Neural progenitor cell (in vitro differentiated cells): Measurements from ENCODE around the gene PDCD11. TPM values are rescaled to one million over a fixed set of nuclear protein-coding genes. Genes with fewer than 3 reads are reported as not detected.
A peak's percentile ranks its signal among the peaks of the same experiment; 100 is the strongest.

Source experiments
- DNase-seq: peaks from one replicate; pipeline ENCODE4 v3.0.0-alpha.2; 2016; ENCODE audit warnings: low spot score
- H2AFZ ChIP-seq: fragments of 200-600 bp; sonication (generic); replicated peaks from 2 replicates; pipeline ENCODE4 v1.6.1; 2016; ENCODE audit warnings: antibody characterized with exemption
- H3F3A ChIP-seq: fragments of 200-600 bp; sonication (generic); 2 replicates; pipeline ENCODE4 v1.6.1; 2016; ENCODE audit warnings: antibody characterized with exemption, low read depth
- H3K27ac ChIP-seq: fragments of 200-600 bp; sonication (generic); 2 replicates; pipeline ENCODE4 v1.5.1; 2016; ENCODE audit warnings: mild to moderate bottlenecking
- H3K27me3 ChIP-seq: fragments of 200-600 bp; sonication (generic); 2 replicates; pipeline ENCODE4 v1.6.1; 2016; ENCODE audit warnings: mild to moderate bottlenecking, moderate library complexity
- H3K36me3 ChIP-seq: fragments of 200-600 bp; sonication (generic); 2 replicates; pipeline ENCODE4 v1.5.1; 2016
- H3K4me1 ChIP-seq: fragments of 200-600 bp; sonication (generic); 2 replicates; pipeline ENCODE4 v1.6.1; 2016; ENCODE audit warnings: mixed run types
- H3K4me2 ChIP-seq: fragments of 200-600 bp; sonication (generic); 2 replicates; pipeline ENCODE4 v1.6.1; 2016
- H3K4me3 ChIP-seq: fragments of 200-600 bp; sonication (generic); 2 replicates; pipeline ENCODE4 v1.5.1; 2016
- H3K79me2 ChIP-seq: fragments of 200-600 bp; sonication (generic); 2 replicates; pipeline ENCODE4 v1.6.1; 2016; ENCODE audit warnings: low read depth
- H3K9ac ChIP-seq: fragments of 200-600 bp; sonication (generic); 2 replicates; pipeline ENCODE4 v1.6.1; 2016
- H3K9me3 ChIP-seq: fragments of 200-600 bp; sonication (generic); 2 replicates; pipeline ENCODE4 v1.5.1; 2016; ENCODE audit warnings: low read depth
- H4K20me1 ChIP-seq: fragments of 200-600 bp; sonication (generic); 2 replicates; pipeline ENCODE4 v1.6.1; 2016; ENCODE audit warnings: low read depth
- H3K27ac Mint-ChIP-seq: 3 replicates; pipeline ENCODE4 v1.8.0; 2021; ENCODE audit warnings: mixed read lengths
- H3K27me3 Mint-ChIP-seq: 2 replicates; pipeline ENCODE4 v1.8.0; 2022; ENCODE audit warnings: low read depth, mild to moderate bottlenecking, inconsistent platforms, moderate library complexity, mixed read lengths; ENCODE audit not compliant: insufficient read depth
- H3K36me3 Mint-ChIP-seq: 3 replicates; pipeline ENCODE4 v1.8.0; 2021; ENCODE audit warnings: mixed read lengths
- H3K4me1 Mint-ChIP-seq: 3 replicates; pipeline ENCODE4 v1.8.0; 2021; ENCODE audit warnings: mixed read lengths
- H3K4me3 Mint-ChIP-seq: 3 replicates; pipeline ENCODE4 v1.8.0; 2021; ENCODE audit warnings: mild to moderate bottlenecking, moderate library complexity, mixed read lengths
- H3K9me3 Mint-ChIP-seq: 3 replicates; pipeline ENCODE4 v1.8.0; 2020; ENCODE audit warnings: mixed read lengths
- EZH2 ChIP-seq: fragments of 200-600 bp; sonication (generic); IDR thresholded peaks from 2 replicates; pipeline ENCODE4 v1.6.1; 2017; ENCODE audit warnings: antibody characterized with exemption, mild to moderate bottlenecking, moderate library complexity
- EZH2phosphoT487 ChIP-seq: fragments of 200-600 bp; sonication (generic); IDR thresholded peaks from 2 replicates; pipeline ENCODE4 v1.6.1; 2017; ENCODE audit warnings: antibody characterized with exemption
- total RNA-seq: library from RNA; depleted of rRNA; stranded (reverse); fragments of >200 nt; gene quantifications from 2 replicates; pipeline ENCODE4 v1.2.3, GENCODE V29; 2015; ENCODE audit warnings: low replicate concordance
- TF ChIP-seq, protein P1 (sequence below): fragments of 200-600 bp; sonication (generic); IDR thresholded peaks from 2 replicates; pipeline ENCODE4 v1.5.1; 2017; ENCODE audit warnings: antibody characterized with exemption, mild to moderate bottlenecking

The PDCD11 gene
- total RNA-seq, 1 donor from 2014 or later = 42.8 TPM

DNA sequence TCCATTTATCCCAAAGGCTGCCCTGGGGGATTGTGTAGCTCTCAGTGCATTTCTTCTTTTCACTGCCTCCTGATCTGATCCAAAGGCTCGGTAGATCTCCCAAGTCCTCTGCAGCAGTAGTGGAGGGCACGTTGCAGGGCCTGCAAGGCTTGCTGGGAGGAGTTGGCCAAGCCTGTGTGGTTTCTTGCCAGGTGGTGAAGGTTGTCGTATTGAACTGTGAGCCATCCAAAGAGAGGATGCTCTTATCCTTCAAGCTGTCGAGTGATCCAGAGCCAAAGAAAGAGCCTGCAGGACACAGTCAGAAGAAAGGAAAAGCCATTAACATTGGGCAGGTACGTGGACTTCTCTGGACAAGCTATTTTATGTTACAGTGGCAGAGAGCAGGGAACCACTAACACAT, 21.2 kb downstream of the PDCD11 start:
- no peaks in the 10 kb centered on the region for H3K79me2 ChIP-seq
- TF ChIP-seq EZH2phosphoT487 (no peak), EZH2 (no peak)
- TF ChIP-seq, protein P1, sequence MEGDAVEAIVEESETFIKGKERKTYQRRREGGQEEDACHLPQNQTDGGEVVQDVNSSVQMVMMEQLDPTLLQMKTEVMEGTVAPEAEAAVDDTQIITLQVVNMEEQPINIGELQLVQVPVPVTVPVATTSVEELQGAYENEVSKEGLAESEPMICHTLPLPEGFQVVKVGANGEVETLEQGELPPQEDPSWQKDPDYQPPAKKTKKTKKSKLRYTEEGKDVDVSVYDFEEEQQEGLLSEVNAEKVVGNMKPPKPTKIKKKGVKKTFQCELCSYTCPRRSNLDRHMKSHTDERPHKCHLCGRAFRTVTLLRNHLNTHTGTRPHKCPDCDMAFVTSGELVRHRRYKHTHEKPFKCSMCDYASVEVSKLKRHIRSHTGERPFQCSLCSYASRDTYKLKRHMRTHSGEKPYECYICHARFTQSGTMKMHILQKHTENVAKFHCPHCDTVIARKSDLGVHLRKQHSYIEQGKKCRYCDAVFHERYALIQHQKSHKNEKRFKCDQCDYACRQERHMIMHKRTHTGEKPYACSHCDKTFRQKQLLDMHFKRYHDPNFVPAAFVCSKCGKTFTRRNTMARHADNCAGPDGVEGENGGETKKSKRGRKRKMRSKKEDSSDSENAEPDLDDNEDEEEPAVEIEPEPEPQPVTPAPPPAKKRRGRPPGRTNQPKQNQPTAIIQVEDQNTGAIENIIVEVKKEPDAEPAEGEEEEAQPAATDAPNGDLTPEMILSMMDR = no peak
- H3K9me3 ChIP-seq = no peaks in the 10 kb centered on the region
- H3F3A ChIP-seq = no peaks in the 10 kb centered on the region
- H3K27me3 ChIP-seq = no peaks in the 10 kb centered on the region
- no peak for DNase-seq
- H2AFZ ChIP-seq = no peak overlapping the region
- no peak overlapping the region for H3K4me2 ChIP-seq
- peaks cover 12% of the 10 kb centered on the region for H3K36me3 ChIP-seq
- Mint-ChIP-seq H3K4me1 (peaks cover 2% of the 10 kb centered on the region), H3K9me3 (no peaks in the 10 kb centered on the region), H3K4me3 (peak overlapping the region; percentile 21), H3K27me3 (peaks cover 3% of the 10 kb centered on the region), H3K36me3 (peaks cover 35% of the 10 kb centered on the region), H3K27ac (no peak overlapping the region)
- H3K4me3 ChIP-seq = no peak overlapping the region
- no peak overlapping the region for H3K27ac ChIP-seq
- H3K4me1 ChIP-seq = no peaks in the 10 kb centered on the region
- no peaks in the 10 kb centered on the region for H4K20me1 ChIP-seq
- no peak overlapping the region for H3K9ac ChIP-seq

DNA sequence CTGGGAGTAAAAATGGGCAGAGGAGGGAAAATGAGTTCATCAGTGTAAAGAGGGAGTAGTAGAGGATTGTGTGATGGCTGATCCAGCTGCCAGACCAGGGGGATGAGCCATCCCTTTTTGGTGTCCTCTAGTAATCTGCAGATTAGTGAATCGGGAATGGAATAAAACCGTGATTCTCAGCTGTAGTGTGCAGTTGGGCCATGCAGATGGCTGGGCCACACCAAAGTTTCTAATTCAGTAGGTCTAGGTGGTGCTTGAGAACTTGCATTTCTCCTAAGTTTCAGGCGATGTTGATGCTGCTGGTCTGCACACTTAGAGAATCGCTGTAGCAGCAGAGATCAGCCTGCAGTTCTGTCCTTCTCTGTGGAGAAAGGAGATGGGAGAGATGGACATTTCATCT, 22.7 kb downstream of the PDCD11 start:
- no peaks in the 10 kb centered on the region for H3K79me2 ChIP-seq
- Mint-ChIP-seq H3K4me1 (peaks cover 2% of the 10 kb centered on the region), H3K36me3 (peaks cover 42% of the 10 kb centered on the region), H3K27me3 (peaks cover 3% of the 10 kb centered on the region), H3K4me3 (no peak overlapping the region), H3K27ac (no peak overlapping the region), H3K9me3 (no peaks in the 10 kb centered on the region)
- H3K27ac ChIP-seq = no peak overlapping the region
- H3K36me3 ChIP-seq = peaks cover 6% of the 10 kb centered on the region
- no peak overlapping the region for H3K9ac ChIP-seq
- H3K4me2 ChIP-seq = no peak overlapping the region
- H3K27me3 ChIP-seq = no peaks in the 10 kb centered on the region
- H2AFZ ChIP-seq = no peak overlapping the region
- no peaks in the 10 kb centered on the region for H3F3A ChIP-seq
- TF ChIP-seq EZH2phosphoT487 (no peak), EZH2 (no peak)
- TF ChIP-seq, protein P1 = no peak
- no peaks in the 10 kb centered on the region for H3K9me3 ChIP-seq
- H4K20me1 ChIP-seq = no peaks in the 10 kb centered on the region
- no peaks in the 10 kb centered on the region for H3K4me1 ChIP-seq
- no peak for DNase-seq
- H3K4me3 ChIP-seq = no peak overlapping the region

DNA sequence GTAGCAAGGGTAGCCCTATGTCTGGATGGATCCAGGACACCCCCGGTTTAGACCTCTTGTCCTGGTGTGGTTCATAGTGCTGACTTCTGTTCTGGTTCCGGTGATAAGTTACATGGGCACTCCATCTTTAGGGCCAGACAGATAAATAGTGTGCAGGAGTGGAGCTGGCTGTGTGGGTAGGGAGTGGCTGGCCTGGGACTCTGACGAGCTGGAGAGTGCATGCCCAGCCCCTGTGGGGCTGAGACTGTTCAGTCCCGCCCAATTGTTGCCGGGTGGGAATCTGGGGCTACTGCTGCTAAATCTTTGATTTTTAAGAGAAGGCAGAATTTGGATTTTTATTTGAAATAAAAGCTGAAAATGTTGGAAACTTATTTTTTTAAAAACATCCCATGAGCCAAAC, 27.3 kb downstream of the PDCD11 start:
- no peak overlapping the region for H3K4me3 Mint-ChIP-seq
- Histone ChIP-seq H3K27ac (no peak overlapping the region), H3K4me2 (no peak overlapping the region), H3K9ac (no peak overlapping the region), H3K36me3 (peaks cover 4% of the 10 kb centered on the region), H2AFZ (no peak overlapping the region), H3K4me3 (no peak overlapping the region), H3K79me2 (no peaks in the 10 kb centered on the region), H3K4me1 (no peaks in the 10 kb centered on the region), H3K27me3 (no peaks in the 10 kb centered on the region), H3F3A (no peaks in the 10 kb centered on the region), H3K9me3 (no peaks in the 10 kb centered on the region), H4K20me1 (no peaks in the 10 kb centered on the region)
- peaks cover 3% of the 10 kb centered on the region for H3K27me3 Mint-ChIP-seq
- peaks cover 2% of the 10 kb centered on the region for H3K4me1 Mint-ChIP-seq
- DNase-seq = no peak
- TF ChIP-seq, protein P1 = no peak
- no peak for TF ChIP-seq EZH2phosphoT487
- TF ChIP-seq EZH2 = no peak
- H3K36me3 Mint-ChIP-seq = peaks cover 36% of the 10 kb centered on the region
- no peak overlapping the region for H3K27ac Mint-ChIP-seq
- no peaks in the 10 kb centered on the region for H3K9me3 Mint-ChIP-seq
